ENCODE results near the gene PDLIM5. TPM values are rescaled to one million over a fixed set of nuclear protein-coding genes. Genes with fewer than 3 reads are reported as not detected.
A peak's percentile ranks its signal among the peaks of the same experiment; 100 is the strongest.
"Not testable (repeated sequence)": the region's sequence is repeated elsewhere in the genome, so short reads cannot be mapped to it uniquely, and the experiment has no call there.

PDLIM5 gene, protein sequence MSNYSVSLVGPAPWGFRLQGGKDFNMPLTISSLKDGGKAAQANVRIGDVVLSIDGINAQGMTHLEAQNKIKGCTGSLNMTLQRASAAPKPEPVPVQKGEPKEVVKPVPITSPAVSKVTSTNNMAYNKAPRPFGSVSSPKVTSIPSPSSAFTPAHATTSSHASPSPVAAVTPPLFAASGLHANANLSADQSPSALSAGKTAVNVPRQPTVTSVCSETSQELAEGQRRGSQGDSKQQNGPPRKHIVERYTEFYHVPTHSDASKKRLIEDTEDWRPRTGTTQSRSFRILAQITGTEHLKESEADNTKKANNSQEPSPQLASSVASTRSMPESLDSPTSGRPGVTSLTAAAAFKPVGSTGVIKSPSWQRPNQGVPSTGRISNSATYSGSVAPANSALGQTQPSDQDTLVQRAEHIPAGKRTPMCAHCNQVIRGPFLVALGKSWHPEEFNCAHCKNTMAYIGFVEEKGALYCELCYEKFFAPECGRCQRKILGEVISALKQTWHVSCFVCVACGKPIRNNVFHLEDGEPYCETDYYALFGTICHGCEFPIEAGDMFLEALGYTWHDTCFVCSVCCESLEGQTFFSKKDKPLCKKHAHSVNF
- total RNA-seq: 10 to 100 TPM; 17.6 to 21.4 TPM

DNA sequence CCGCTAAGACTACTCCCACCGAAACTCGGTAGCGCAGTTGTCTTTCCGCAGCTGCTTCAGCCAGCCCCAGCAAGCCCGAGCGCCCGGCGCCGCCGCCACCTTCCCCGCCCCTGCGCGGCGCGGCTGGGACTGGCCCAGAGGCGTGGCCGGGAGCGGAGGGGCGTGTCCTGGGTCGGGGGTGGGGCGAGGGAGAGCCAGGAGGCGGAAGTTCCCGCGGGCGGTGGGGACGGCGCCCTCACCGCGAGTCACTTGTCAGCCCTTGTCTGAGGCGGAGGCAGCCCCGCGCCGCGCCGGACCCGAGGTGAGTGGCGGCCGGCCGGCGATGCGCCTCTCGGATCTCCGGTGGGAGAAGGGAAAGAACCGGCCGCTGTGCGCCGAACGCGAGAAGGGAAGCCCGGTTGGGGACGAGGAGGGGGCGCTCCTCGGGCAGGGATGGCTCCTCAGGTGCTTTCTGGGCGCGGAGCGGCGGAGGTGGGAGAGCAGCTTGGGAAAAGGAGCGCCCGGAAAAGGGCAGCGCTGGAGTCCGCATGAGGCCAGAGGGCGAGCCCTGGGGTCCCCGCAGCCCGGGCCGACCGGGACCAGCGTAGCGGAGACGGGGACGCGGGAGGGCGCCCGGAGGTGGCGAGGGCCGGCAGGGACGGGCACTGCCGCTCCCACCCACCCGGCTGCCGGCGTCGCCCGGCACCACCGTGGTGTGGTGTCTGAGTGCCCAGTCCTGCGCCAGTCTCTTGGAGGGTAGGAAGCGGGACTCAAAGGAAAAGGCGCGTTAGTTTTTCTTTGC is at the start of gene PDLIM5:
TSS of gene PDLIM5 (plus strand) at position 248 of the 781 bp plus-strand sequence. CDS start 3,347 bp downstream, outside the sequence.
- peak within 1 kb of the TSS; percentile 90 to 99 for H3K4me3 Mint-ChIP-seq
- H3K27me3 Mint-ChIP-seq (ENCODE audit: low read depth): peaks cover 21% of the 10 kb centered on the region
- no peaks in the 10 kb centered on the region for H3K9me3 Mint-ChIP-seq
- DNase-seq: peak; percentile 91
- no peak within 1 kb of the TSS for H3K27ac Mint-ChIP-seq
- peak; percentile 94 to 96 for ATAC-seq (replicated peaks in 1 of 2)
- peaks cover 0 to 2% of the 10 kb centered on the region in 2 donors for H3K36me3 Mint-ChIP-seq (ENCODE audit: insufficient read depth in 2 of 2)
- peaks cover 22% of the 10 kb centered on the region for H3K4me1 Mint-ChIP-seq (ENCODE audit: low read depth)

DNA sequence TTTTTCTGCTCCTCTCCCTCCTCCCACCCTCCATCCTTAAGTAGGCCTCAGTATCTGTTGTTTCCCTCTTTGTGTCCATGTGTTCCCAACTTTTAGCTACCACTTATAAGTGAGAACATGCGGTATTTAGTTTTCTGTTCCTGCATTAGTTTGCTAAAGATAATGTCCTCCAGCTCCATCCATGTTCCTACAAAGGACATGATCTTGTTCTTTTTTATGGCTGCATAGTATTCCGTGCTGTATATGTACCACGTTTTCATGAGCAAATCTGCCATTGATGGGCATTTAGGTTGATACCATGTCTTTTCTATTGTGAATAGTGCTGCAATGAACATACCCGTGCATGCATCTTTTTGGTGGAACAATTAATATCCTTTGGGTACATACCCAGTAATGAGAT is 49.3 kb upstream of the PDLIM5 start:
- H3K27ac Mint-ChIP-seq; ATAC-seq (replicated peaks in 1 of 2); DNase-seq; H3K4me3 Mint-ChIP-seq; H3K27me3 Mint-ChIP-seq (ENCODE audit: low read depth); H3K36me3 Mint-ChIP-seq (ENCODE audit: insufficient read depth in 2 of 2); H3K4me1 Mint-ChIP-seq (ENCODE audit: low read depth); H3K9me3 Mint-ChIP-seq: not testable (repeated sequence)

DNA sequence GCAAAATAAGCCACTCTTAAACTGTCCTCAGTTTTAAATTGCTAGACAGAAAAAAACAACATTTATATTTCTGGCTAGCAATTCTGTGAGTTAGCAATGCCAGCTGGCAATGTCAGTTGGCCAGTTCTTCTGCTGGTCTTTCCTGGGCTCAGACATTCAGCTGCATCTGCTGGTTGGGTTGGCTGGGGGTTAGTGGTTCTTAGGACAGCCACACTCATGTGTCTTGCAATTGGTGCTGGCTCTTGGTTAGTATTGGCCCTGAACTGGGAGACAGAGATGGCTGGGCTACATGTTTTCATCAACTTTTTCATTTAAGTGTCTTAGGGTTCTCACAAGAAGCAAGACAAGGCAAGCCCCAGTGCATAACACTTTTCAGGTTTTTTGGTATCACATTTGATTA is 48.0 kb upstream of the PDLIM5 start:
- H3K27ac Mint-ChIP-seq: no peak overlapping the region
- ATAC-seq (replicated peaks in 1 of 2) (no peak), DNase-seq (no peak)
- peaks cover 0 to 2% of the 10 kb centered on the region in 2 donors for H3K9me3 Mint-ChIP-seq
- no peaks in the 10 kb centered on the region for H3K27me3 Mint-ChIP-seq (ENCODE audit: low read depth)
- H3K36me3 Mint-ChIP-seq (ENCODE audit: insufficient read depth in 2 of 2): no peaks in the 10 kb centered on the region
- H3K4me3 Mint-ChIP-seq: no peak overlapping the region
- H3K4me1 Mint-ChIP-seq (ENCODE audit: low read depth): no peaks in the 10 kb centered on the region

DNA sequence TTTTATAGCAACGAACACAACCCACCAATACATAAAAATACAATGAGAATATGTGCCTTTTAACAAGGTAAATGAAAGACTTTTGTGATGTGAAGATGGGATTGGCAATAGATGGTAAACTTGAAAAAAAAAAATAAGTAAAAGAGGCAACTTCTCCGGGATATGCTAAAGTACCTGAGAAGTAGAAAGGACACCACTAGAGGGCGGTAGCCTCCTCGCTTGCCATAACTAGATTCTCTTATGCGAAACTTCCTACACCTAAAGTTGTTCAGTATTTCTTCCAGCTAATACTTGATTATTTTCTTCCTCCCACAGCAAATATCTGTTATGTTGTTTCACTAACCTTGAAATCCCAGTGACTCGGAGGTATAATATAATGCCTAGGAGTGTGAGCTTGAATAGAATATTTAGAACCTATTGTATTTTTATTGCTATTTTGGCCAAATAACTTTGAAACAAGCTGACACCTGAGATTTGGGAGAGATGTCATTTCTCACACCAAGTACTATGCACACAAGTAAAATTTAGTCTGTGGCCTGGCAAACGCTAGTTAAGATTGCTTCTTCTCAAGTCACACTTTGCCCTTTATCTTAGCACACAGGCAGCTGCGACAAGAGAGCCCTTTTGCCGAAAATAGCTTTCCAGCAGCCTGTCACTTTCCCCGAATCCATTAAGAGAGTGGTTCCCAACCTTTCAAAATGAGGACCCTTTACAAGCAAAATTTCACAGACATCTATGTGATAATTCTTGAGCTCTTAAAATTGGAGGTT is 44.9 kb upstream of the PDLIM5 start:
- ATAC-seq (replicated peaks in 1 of 2): peak; percentile 42 to 43
- H3K36me3 Mint-ChIP-seq (ENCODE audit: insufficient read depth in 2 of 2): no peaks in the 10 kb centered on the region
- peaks cover 5% of the 10 kb centered on the region for H3K27me3 Mint-ChIP-seq (ENCODE audit: low read depth)
- H3K9me3 Mint-ChIP-seq: peaks cover 0 to 2% of the 10 kb centered on the region in 2 donors
- peak; percentile 56 to 65 for DNase-seq
- no peak overlapping the region for H3K27ac Mint-ChIP-seq
- H3K4me1 Mint-ChIP-seq (ENCODE audit: low read depth): no peaks in the 10 kb centered on the region
- no peak overlapping the region for H3K4me3 Mint-ChIP-seq

DNA sequence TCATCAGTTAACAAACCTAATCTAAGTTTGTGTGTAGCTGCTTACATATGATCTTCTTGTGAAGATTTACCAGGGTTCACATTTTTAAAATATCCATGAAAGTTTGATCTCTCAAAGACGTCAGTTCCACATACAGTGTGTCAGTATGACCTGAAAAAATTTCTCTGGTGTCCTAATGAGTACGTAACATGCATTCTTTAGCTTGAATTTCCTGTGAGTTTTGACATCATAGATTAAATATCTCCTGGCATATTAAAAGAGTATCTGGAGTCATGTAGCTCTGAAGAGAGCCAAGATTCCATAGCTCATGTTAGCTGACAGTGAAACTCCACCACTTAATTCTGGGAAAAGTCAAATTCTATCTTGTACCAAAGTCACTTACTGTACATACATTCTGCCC is 43.9 kb upstream of the PDLIM5 start:
- Mint-ChIP-seq H3K4me3 (no peak overlapping the region), H3K36me3 (ENCODE audit: insufficient read depth in 2 of 2) (no peaks in the 10 kb centered on the region), H3K4me1 (ENCODE audit: low read depth) (peaks cover 2% of the 10 kb centered on the region), H3K9me3 (no peaks in the 10 kb centered on the region), H3K27ac (no peak overlapping the region), H3K27me3 (ENCODE audit: low read depth) (peaks cover 7% of the 10 kb centered on the region)
- DNase-seq (no peak), ATAC-seq (replicated peaks in 1 of 2) (no peak)

DNA sequence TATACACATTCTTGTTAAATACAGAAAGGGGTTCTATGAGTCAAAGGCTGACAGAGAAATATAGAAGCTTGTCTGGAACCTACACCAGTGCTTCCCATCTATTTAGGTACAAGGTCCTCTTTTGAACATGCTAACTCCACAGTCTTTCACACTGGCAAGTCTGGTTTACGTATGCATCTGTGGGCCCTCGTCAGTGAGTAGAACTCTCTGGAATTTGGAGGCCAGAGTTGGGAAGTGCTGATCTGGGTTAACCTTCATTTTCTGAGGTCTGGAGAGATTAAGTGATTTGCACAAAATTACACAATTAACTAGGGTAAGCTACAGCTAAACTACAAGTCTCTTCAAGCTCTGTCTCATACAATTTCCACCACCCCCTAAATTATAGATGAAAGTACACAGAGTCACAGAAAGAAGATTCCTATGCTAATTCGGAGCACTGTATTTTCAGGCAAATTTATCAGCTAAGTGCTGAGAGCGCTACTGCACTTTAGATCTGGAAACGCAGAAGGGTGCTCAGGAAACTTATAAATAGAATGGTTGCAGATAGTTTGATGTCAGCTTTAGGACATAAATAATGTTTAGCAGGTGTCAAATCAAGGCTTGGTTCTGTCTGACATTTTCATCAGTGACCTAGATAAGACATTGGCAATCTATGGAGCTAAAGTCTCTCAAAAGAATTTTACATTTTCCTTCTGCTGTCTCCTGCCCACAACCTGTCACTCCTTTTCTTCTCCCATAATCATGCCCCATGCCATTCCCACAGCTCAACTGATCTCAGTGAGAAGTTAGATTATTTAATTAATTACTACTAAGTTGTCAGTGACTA is 43.0 kb upstream of the PDLIM5 start:
- DNase-seq (no peak), ATAC-seq (replicated peaks in 1 of 2) (no peak)
- Mint-ChIP-seq H3K36me3 (ENCODE audit: insufficient read depth in 2 of 2) (no peaks in the 10 kb centered on the region), H3K4me1 (ENCODE audit: low read depth) (peaks cover 7% of the 10 kb centered on the region), H3K27ac (no peak overlapping the region), H3K27me3 (ENCODE audit: low read depth) (peaks cover 16% of the 10 kb centered on the region), H3K4me3 (no peak overlapping the region), H3K9me3 (no peaks in the 10 kb centered on the region)

DNA sequence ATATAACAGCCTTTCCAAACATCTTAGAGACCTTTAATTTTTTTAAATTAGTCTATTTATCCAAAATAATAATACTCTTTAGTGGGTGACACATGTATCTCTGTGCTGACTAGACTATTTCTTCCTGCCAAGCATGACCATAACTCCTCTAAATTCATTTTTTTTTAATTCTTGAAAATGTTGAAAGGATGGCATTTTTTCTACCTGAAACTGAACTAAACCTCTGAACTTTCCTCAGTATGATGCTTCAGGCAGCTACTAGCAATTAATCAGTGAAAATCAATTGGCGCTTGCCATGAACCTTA is 42.4 kb upstream of the PDLIM5 start:
- no peaks in the 10 kb centered on the region for H3K9me3 Mint-ChIP-seq
- no peak overlapping the region for H3K4me3 Mint-ChIP-seq
- H3K27me3 Mint-ChIP-seq (ENCODE audit: low read depth): peaks cover 22% of the 10 kb centered on the region
- peaks cover 7% of the 10 kb centered on the region for H3K4me1 Mint-ChIP-seq (ENCODE audit: low read depth)
- DNase-seq (no peak), ATAC-seq (replicated peaks in 1 of 2) (no peak)
- H3K36me3 Mint-ChIP-seq (ENCODE audit: insufficient read depth in 2 of 2): no peaks in the 10 kb centered on the region
- no peak overlapping the region for H3K27ac Mint-ChIP-seq

DNA sequence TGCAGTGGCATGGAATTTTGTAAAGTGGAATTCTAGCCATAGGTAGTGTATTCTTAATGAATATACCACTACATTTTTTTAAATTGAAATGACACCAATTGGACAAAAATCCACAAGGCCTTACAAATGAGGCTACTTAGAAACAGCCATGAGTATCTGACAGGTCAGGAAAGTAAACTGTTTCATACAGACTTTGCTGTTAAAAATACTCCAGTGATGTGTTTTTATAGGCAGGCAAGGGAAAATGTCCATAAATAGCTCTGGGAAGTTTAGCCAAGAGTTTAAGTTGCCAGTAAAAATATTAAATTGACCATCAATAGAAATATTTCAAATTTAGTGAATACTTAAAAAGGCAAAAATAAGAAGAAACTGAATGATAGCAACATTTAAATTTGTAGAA is 41.8 kb upstream of the PDLIM5 start:
- ATAC-seq (replicated peaks in 1 of 2): no peak
- Mint-ChIP-seq H3K4me1 (ENCODE audit: low read depth) (peaks cover 7% of the 10 kb centered on the region), H3K27ac (no peak overlapping the region)

DNA sequence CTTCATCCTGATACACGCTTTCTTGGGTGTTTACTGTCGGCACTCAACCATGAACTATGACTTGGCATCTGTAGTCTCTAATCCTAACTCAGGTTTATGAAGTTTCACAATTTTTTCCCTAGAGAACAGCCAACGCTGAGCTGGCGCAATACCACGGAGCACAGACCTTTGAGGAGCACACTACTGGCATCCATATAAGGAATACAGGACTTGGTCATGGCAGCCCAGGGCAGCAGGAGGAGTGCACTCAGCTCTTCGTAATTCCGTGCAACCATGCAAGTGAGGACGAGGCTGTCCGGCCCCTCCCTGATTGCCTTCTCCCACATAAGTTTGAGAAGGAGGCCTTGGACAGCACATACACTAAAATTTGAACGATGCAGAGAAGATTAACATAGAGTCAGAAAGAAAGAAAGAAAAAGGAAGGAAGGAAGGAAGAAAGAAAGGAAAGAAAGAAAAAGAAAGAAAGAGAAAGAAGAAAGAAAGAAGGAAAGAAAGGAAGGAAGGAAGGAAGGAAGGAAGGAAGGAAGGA is 41.0 kb upstream of the PDLIM5 start:
- Mint-ChIP-seq H3K27ac (no peak overlapping the region), H3K9me3 (no peaks in the 10 kb centered on the region), H3K4me1 (ENCODE audit: low read depth) (peaks cover 7% of the 10 kb centered on the region), H3K27me3 (ENCODE audit: low read depth) (peaks cover 23% of the 10 kb centered on the region), H3K36me3 (ENCODE audit: insufficient read depth in 2 of 2) (no peaks in the 10 kb centered on the region), H3K4me3 (no peak overlapping the region)
- DNase-seq (no peak), ATAC-seq (replicated peaks in 1 of 2) (no peak)

More for the DNA sequence above, 41.8 kb upstream of the PDLIM5 start:
- Mint-ChIP-seq H3K27me3 (ENCODE audit: low read depth) (peaks cover 23% of the 10 kb centered on the region), H3K36me3 (ENCODE audit: insufficient read depth in 2 of 2) (no peaks in the 10 kb centered on the region), H3K4me3 (no peak overlapping the region), H3K9me3 (no peaks in the 10 kb centered on the region)
- no peak for DNase-seq

DNA sequence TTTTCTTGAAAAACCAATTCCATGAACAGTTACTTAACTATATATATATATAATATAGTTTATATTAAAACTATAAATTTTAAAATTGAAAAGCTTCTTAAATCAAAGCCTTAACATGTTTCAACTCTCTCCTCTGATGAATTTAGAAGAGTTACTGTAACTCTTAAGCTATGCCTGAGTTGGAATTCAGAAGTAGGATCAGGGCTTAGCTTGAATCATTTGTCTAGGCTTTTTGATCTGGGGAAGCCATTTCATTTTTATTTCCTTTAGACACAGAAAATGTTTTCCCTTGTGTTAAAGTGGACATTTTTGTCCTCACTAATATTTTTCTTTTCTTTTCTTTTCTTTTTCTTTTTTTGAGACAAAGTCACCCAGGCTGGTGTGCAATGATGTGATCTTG is 40.4 kb upstream of the PDLIM5 start:
- ATAC-seq (replicated peaks in 1 of 2): no peak
- H3K9me3 Mint-ChIP-seq: no peaks in the 10 kb centered on the region

DNA sequence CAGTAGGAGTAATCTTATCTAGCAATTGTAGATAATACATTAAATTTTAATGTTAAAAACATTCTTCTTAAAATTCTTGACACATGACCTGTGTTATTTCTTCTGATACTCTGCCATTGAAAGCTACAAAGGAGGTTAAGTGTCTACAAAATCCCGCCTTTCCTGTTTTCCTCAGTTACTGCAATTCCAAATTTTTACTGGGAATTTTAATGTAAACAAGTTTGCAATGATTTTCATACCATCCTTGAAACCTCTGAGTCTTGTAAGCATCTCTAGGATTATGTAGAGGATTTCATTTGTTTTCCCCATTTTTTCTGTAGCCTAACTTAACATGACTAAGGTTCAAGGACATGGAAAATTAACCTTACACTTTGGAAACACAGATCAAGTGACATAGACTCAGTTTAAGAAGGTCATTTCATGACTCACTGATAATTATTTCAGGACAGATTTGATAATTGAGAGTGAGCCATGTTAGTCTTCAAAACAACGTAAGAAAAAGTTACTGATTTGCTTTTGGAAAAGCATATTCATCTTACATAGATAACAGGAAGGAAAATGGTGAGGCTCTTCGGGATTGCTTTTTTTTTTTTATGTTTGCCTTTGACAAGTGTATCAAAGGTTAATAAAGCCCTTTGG is 39.6 kb upstream of the PDLIM5 start:
- Mint-ChIP-seq H3K4me3 (no peak overlapping the region), H3K4me1 (ENCODE audit: low read depth) (peaks cover 7% of the 10 kb centered on the region)

More for the DNA sequence above, 40.4 kb upstream of the PDLIM5 start:
- peaks cover 23% of the 10 kb centered on the region for H3K27me3 Mint-ChIP-seq (ENCODE audit: low read depth)
- peaks cover 7% of the 10 kb centered on the region for H3K4me1 Mint-ChIP-seq (ENCODE audit: low read depth)
- DNase-seq: no peak
- no peaks in the 10 kb centered on the region for H3K36me3 Mint-ChIP-seq (ENCODE audit: insufficient read depth in 2 of 2)
- no peak overlapping the region for H3K4me3 Mint-ChIP-seq
- no peak overlapping the region for H3K27ac Mint-ChIP-seq

DNA sequence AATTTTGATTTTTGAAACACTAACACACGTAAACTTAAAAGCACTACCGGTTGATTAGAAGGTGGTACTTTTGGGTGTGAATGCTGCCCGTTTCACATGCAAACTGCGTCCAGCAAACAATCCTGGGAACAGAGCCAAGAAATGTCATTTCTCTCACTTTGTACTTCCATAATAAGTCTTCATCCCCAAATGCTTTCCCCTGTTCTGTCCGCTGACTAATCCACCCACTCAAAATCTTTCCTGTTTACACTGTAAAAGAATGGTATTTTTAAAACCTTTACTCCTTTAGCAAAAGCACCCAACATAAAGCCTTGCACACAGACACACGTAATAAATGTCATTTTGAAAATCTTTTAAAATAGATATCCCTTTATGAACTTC is 39.1 kb upstream of the PDLIM5 start:
- H3K27ac Mint-ChIP-seq: no peak overlapping the region
- ATAC-seq (replicated peaks in 1 of 2): no peak
- H3K36me3 Mint-ChIP-seq (ENCODE audit: insufficient read depth in 2 of 2): peaks cover 0 to 2% of the 10 kb centered on the region in 2 donors
- H3K27me3 Mint-ChIP-seq (ENCODE audit: low read depth): peaks cover 33% of the 10 kb centered on the region
- no peak overlapping the region for H3K4me3 Mint-ChIP-seq
- DNase-seq: no peak
- no peaks in the 10 kb centered on the region for H3K9me3 Mint-ChIP-seq
- H3K4me1 Mint-ChIP-seq (ENCODE audit: low read depth): peaks cover 7% of the 10 kb centered on the region

More for the DNA sequence above, 39.6 kb upstream of the PDLIM5 start:
- ATAC-seq (replicated peaks in 1 of 2) (no peak), DNase-seq (no peak)
- Mint-ChIP-seq H3K27ac (no peak overlapping the region), H3K9me3 (no peaks in the 10 kb centered on the region), H3K27me3 (ENCODE audit: low read depth) (peaks cover 28% of the 10 kb centered on the region), H3K36me3 (ENCODE audit: insufficient read depth in 2 of 2) (peaks cover 0 to 2% of the 10 kb centered on the region in 2 donors)

All from activated T-cell treated with anti-CD3 and anti-CD28 coated beads, Interleukin-2, amount 50 U/mL, for 72 hours (primary cell).